Tibial nerve (tissue), 3 donors: Measurements from ENCODE around the gene FOXL1.

Source experiments
- CTCF ChIP-seq, 5 experiments: fragments of 200-600 bp in 3 of 5; fragments of 450-650 bp in 2 of 5; sonication (generic) in 3 of 5; IDR thresholded peaks; one replicate each; pipeline ENCODE4 v1.5.1; 2016 to 2019; ENCODE audit warnings: antibody characterized with exemption in 5 of 5, mild to moderate bottlenecking in 3 of 5, moderate library complexity in 2 of 5
- POLR2A ChIP-seq, 2 donors: fragments of 450-650 bp; IDR thresholded peaks; one replicate each; pipeline ENCODE4 v1.6.1; 2017; ENCODE audit warnings: antibody characterized with exemption in 2 of 2, mild to moderate bottlenecking in 2 of 2, moderate library complexity in 2 of 2

DNA sequence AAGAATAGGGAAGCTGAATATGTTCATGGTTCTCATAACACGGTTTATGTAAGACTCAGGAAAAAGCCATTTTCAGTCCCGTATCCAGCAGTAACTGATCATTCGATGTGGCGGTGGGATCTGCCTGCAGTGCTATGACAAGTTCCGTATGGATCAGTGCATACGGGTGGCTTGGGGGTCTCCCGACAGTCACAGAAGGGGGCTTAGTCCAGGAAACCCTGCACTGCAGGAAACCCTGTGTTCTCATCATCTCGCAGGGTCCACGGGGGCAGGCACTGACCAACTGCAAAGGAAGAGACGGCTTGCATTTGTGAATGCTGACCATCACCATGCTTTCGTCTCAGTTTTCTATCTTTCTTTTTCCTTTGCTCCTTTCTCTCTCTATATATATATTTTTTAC lies 31.1 kb upstream of the FOXL1 start:
- no peak for TF ChIP-seq POLR2A (IDR thresholded peaks at IDR 0.05)
- TF ChIP-seq CTCF (IDR thresholded peaks at IDR 0.05), result no peak
